Panc1 (cell line): ENCODE measurements around the gene ZNF692. TPM values are rescaled to one million over a fixed set of nuclear protein-coding genes. Genes with fewer than 3 reads are reported as not detected.
A peak's percentile ranks its signal among the peaks of the same experiment; 100 is the strongest.

ENCODE experiments used
- ATAC-seq: fragments of 200-7000 bp; cut with Tn5 transposase; 2 replicates; pipeline ENCODE4 v1.9.1; 2020; ENCODE audit warnings: mild to moderate bottlenecking, moderate library complexity
- BruUV-seq: library from RNA; stranded (reverse); fragments of 400-500 nt; replicated peaks from 2 replicates; lab custom pipeline; 2021; lab: Mats Ljungman, UMichigan
- CTCF ChIA-PET: fragments of 300-600 bp; sonication (Branson Sonifier 250); formaldehyde crosslinking; loops from one replicate; lab custom pipeline; 2022; ENCODE audit warnings: antibody characterized with exemption; lab: Charles Lee
- POLR2A ChIA-PET: fragments of 300-600 bp; sonication (Branson Sonifier 250); formaldehyde crosslinking; loops from one replicate; lab custom pipeline; 2022; ENCODE audit warnings: antibody characterized with exemption; lab: Charles Lee
- DNase-seq: peaks from one replicate; pipeline ENCODE4 v3.0.0-alpha.2; 2010; ENCODE audit warnings: low read depth, low spot score
- H3K27ac ChIP-seq: 2 replicates; pipeline ENCODE4 v1.5.1; 2011; ENCODE audit warnings: mild to moderate bottlenecking, low read length, inconsistent platforms
- H3K27me3 ChIP-seq: fragments of 200-500 bp; sonication (Bioruptor generic); 2 replicates; pipeline ENCODE4 v1.6.0; 2014; ENCODE audit warnings: low read length, inconsistent platforms; ENCODE audit not compliant: control insufficient read depth, insufficient read depth
- H3K36me3 ChIP-seq: fragments of 200-500 bp; sonication (Bioruptor generic); 2 replicates; pipeline ENCODE4 v1.5.1; 2014; ENCODE audit warnings: inconsistent platforms, mild to moderate bottlenecking, low read length, moderate library complexity; ENCODE audit not compliant: control insufficient read depth, insufficient read depth
- H3K4me1 ChIP-seq: 2 replicates; pipeline ENCODE4 v1.5.1; 2011; ENCODE audit warnings: inconsistent platforms, mild to moderate bottlenecking, low read length, moderate library complexity; ENCODE audit not compliant: control insufficient read depth, insufficient read depth
- H3K4me3 ChIP-seq, 2 experiments: 2 replicates each; pipeline ENCODE4 v1.5.1; 2011 to 2012; ENCODE audit warnings: low read depth in 2 of 2, low read length in 2 of 2, mild to moderate bottlenecking in 2 of 2, inconsistent platforms in 1 of 2, moderate library complexity in 1 of 2
- H3K9me3 ChIP-seq: fragments of 200-500 bp; sonication (Bioruptor generic); 2 replicates; pipeline ENCODE4 v1.5.1; 2014; ENCODE audit warnings: low read depth, mild to moderate bottlenecking, inconsistent platforms, low read length, moderate library complexity; ENCODE audit not compliant: control insufficient read depth, insufficient read depth
- CTCF ChIP-seq: fragments of 450-650 bp; IDR thresholded peaks from 2 replicates; pipeline ENCODE4 v1.5.1; 2017; ENCODE audit warnings: mild to moderate bottlenecking
- POLR2AphosphoS5 ChIP-seq: IDR thresholded peaks from 2 replicates; pipeline ENCODE4 v1.6.1; 2012; ENCODE audit warnings: mild to moderate bottlenecking, low read depth, low read length, moderate library complexity
- REST ChIP-seq, 2 experiments: IDR thresholded peaks; 2 replicates each; pipeline ENCODE4 v1.6.1; 2011 to 2012; ENCODE audit warnings: low read depth in 2 of 2, control low read depth in 1 of 2, low read length in 1 of 2, mild to moderate bottlenecking in 1 of 2, moderate library complexity in 1 of 2; ENCODE audit not compliant: insufficient read depth in 1 of 2
- SIN3A ChIP-seq: IDR thresholded peaks from 2 replicates; pipeline ENCODE4 v1.6.1; 2012; ENCODE audit warnings: low read depth, mild to moderate bottlenecking, low read length, moderate library complexity, borderline replicate concordance; ENCODE audit not compliant: insufficient read depth
- TCF7L2 ChIP-seq: IDR thresholded peaks from 2 replicates; pipeline ENCODE4 v1.6.1; 2011; ENCODE audit warnings: mild to moderate bottlenecking, low read depth, low read length, inconsistent platforms
- in situ Hi-C: cut with HindIII; loops from 2 replicates; pipeline ENCODE4 v1.10.0; 2016; ENCODE audit warnings: low sequenced_read_pairs, low pct_unique_long_range_greater_than_20kb
- intact Hi-C: fragments of 100-400 bp; cut with micrococcal nuclease; formaldehyde crosslinking; loops from one replicate; pipeline ENCODE4 v1.10.0; 2022; ENCODE audit not compliant: unreplicated experiment
- total RNA-seq: library from RNA; stranded (reverse); gene quantifications from one replicate; pipeline ENCODE4 v1.2.1, GENCODE V29; 2021; ENCODE audit not compliant: unreplicated experiment

ZNF692 gene
- total RNA-seq, 1 experiment from 2014 or later, result 62.3 TPM

GRCh38 chr1:248851390-248851789 lies 7.5 kb downstream of the ZNF692 start:
- H3K4me3 ChIP-seq, result no peak overlapping the region
- no peak overlapping the region for H3K27ac ChIP-seq
- ChIA-PET POLR2A (no interaction called here), CTCF (no interaction called here)
- no peaks in the 10 kb centered on the region for H3K9me3 ChIP-seq
- ATAC-seq (0 out of 2 replicates have a peak, but pooled peaks have one; percentile 3), DNase-seq (no peak)
- peaks cover 4% of the 10 kb centered on the region; the same call in 1 of the 2 replicates for H3K36me3 ChIP-seq
- in situ Hi-C loops, result no loop called here
- no peaks in the 10 kb centered on the region for H3K27me3 ChIP-seq
- TF ChIP-seq SIN3A, result no peak
- TF ChIP-seq TCF7L2, result no peak
- no peak for TF ChIP-seq POLR2AphosphoS5
- no peak for TF ChIP-seq REST (IDR thresholded peaks at IDR 0.05; ENCODE audit: insufficient read depth in 1 of 2, low read depth in 2 of 2, low read length in 1 of 2)
- TF ChIP-seq CTCF, result no peak
- BruUV-seq, result no TSS peak
- intact Hi-C loops, result no loop called here
- H3K4me1 ChIP-seq, result peaks cover 4% of the 10 kb centered on the region; the same call in 1 of the 2 replicates

- no peaks in the 10 kb centered on the region for H3K27me3 ChIP-seq
- H3K9me3 ChIP-seq, result no peaks in the 10 kb centered on the region
- ChIA-PET CTCF (no interaction called here), POLR2A (no interaction called here)
- no peak overlapping the region for H3K4me3 ChIP-seq
- in situ Hi-C loops, result no loop called here
- intact Hi-C loops, result no loop called here
- no TSS peak for BruUV-seq
- no peak for DNase-seq
- ATAC-seq, result no peak
- H3K4me1 ChIP-seq, result peaks cover 4% of the 10 kb centered on the region; the same call in 1 of the 2 replicates
- peaks cover 7% of the 10 kb centered on the region; the same call in 1 of the 2 replicates for H3K36me3 ChIP-seq
- no peak overlapping the region for H3K27ac ChIP-seq
- TF ChIP-seq CTCF (no peak), SIN3A (no peak), POLR2AphosphoS5 (no peak; the same call in 1 of the 2 replicates), REST (IDR thresholded peaks at IDR 0.05; ENCODE audit: insufficient read depth in 1 of 2, low read depth in 2 of 2, low read length in 1 of 2) (no peak), TCF7L2 (no peak)
Observed at GRCh38 chr1:248850536-248851251, 8.2 kb downstream of the ZNF692 start.
